Measurements from ENCODE around the gene HDHD3.

GRCh38 chr9:113356686-113357292 lies 20.0 kb downstream of the HDHD3 start:
- TF ChIP-seq POLR2A (IDR thresholded peaks at IDR 0.05) (no peak), CTCF (IDR thresholded peaks at IDR 0.05) (no peak)

Data from suprapubic skin (tissue), 3 donors.